Measurements from ENCODE around the gene AASDHPPT. TPM values are rescaled to one million over a fixed set of nuclear protein-coding genes. Genes with fewer than 3 reads are reported as not detected.

Gene AASDHPPT
- total RNA-seq, 1 donor from 2014 or later: 48.4 TPM

DNA sequence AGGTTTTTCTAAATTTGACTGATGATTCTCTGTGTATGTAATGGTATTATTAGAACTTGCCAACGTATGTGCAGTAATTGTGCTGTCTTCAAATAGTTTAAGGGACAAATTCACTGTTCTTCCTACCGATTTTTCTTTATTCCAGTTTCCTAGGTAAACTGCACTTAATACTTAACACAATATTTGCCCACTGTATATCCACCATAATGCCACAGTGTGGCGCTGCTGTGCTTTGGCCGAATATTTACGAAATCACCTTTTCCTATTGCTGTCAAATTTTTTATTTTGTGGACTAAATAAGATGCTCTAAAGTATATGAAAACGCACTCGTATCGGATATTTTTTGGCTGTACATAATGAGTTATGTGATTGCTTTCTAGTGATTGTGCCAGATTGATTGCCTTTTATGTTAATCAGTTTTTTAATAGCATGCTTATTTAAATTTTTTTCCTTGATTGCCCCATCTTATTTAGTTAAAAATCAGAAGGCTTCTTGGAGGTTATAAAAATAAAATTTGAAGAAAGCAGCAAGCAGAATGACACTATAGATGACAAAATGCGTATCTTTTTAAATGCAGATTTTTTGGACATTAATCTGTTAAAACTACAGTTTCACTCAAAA, 10.5 kb downstream of the AASDHPPT start:
- no peak overlapping the region for H3K4me3 ChIP-seq (ENCODE audit: low read depth, low read length)
- TF ChIP-seq, protein P1, sequence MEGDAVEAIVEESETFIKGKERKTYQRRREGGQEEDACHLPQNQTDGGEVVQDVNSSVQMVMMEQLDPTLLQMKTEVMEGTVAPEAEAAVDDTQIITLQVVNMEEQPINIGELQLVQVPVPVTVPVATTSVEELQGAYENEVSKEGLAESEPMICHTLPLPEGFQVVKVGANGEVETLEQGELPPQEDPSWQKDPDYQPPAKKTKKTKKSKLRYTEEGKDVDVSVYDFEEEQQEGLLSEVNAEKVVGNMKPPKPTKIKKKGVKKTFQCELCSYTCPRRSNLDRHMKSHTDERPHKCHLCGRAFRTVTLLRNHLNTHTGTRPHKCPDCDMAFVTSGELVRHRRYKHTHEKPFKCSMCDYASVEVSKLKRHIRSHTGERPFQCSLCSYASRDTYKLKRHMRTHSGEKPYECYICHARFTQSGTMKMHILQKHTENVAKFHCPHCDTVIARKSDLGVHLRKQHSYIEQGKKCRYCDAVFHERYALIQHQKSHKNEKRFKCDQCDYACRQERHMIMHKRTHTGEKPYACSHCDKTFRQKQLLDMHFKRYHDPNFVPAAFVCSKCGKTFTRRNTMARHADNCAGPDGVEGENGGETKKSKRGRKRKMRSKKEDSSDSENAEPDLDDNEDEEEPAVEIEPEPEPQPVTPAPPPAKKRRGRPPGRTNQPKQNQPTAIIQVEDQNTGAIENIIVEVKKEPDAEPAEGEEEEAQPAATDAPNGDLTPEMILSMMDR (IDR thresholded peaks at IDR 0.05; ENCODE audit: insufficient read depth, low read length, severe bottlenecking): peak; percentile 69
- no peaks in the 10 kb centered on the region for H3K27me3 ChIP-seq (ENCODE audit: control insufficient read depth, insufficient read depth, low read length)
- no peak for FAIRE-seq
- peaks cover 2% of the 10 kb centered on the region for H3K36me3 ChIP-seq (ENCODE audit: control insufficient read depth, insufficient read depth, low read length)
- peak; percentile 54 for DNase-seq (ENCODE audit: low read depth)

DNA sequence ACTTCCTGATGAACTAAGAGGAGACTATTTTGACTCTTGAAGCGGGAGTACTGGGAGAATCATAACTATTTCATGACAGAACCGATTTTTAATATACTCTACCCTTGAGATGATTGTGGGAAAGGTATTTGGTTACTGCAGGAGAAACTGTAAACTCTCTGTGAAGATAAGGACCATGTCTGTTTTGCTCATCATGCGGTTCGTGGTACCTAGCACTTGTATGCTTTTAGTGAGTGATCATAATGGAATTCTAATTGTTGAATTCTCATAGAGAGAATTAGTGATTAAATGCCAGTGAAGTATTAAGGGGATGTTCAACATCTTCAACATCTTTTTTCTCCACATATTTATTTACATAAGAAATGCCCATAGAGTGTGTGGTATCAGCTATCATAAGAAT, 11.4 kb downstream of the AASDHPPT start:
- FAIRE-seq: no peak

DNA sequence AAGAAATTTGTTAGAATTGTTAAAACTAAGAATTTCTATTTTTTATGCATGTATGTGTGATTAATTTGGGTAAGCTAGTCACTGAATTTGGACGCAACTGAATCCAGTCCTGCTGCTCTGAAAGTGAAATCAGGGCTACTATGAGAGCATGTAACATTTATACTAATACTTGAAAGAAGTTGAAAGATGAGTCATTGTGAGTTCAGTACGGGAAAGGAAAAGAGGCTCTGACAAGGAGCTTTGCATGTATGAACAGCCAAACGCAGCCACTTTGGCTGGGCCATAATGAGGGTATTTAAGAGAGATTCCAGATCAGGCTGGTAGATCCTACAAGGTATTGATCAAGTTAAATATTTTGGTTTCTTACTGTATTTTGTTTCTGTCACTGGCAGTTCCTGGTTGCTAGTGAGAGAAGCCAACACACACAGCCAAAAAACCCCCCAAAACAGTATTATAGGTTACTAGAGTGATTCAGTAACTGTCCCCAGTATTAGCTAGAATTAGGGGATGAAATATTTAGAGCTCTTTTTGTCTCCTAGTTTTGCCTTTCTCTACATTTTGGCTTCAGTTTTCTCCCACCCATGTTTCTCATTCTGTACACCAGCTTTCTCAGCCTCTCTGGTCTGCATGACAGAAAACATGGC, 14.1 kb downstream of the AASDHPPT start:
- no peaks in the 10 kb centered on the region for H3K27me3 ChIP-seq (ENCODE audit: control insufficient read depth, insufficient read depth, low read length)
- peaks cover 4% of the 10 kb centered on the region for H3K36me3 ChIP-seq (ENCODE audit: control insufficient read depth, insufficient read depth, low read length)
- DNase-seq (ENCODE audit: low read depth): peak; percentile 90
- no peak overlapping the region for H3K4me3 ChIP-seq (ENCODE audit: low read depth, low read length)
- FAIRE-seq: no peak
- TF ChIP-seq, protein P1 (IDR thresholded peaks at IDR 0.05; ENCODE audit: insufficient read depth, low read length, severe bottlenecking): no peak

More for the DNA sequence above, 11.4 kb downstream of the AASDHPPT start:
- Histone ChIP-seq H3K27me3 (ENCODE audit: control insufficient read depth, insufficient read depth, low read length) (no peaks in the 10 kb centered on the region), H3K36me3 (ENCODE audit: control insufficient read depth, insufficient read depth, low read length) (peaks cover 3% of the 10 kb centered on the region), H3K4me3 (ENCODE audit: low read depth, low read length) (no peak overlapping the region)
- DNase-seq (ENCODE audit: low read depth): peak; percentile 21
- TF ChIP-seq, protein P1 (IDR thresholded peaks at IDR 0.05; ENCODE audit: insufficient read depth, low read length, severe bottlenecking): no peak

DNA sequence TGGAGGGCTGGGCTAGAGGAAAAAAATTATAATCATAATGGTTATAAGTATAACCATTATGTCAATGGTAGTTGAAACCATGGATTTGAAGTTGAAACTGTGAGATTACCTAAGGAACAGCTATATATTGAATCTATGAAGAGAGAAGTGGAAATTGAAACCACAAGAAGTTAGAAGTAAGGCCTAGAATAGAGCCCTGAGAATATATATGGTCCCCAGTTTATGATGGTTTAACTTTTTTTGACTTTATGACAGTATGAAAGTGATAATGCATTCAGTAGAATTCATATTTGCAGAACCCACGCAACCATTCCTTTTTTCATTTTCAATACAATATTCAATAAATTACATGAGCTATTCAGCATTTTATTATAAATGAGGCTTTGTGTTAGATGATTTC, 15.0 kb downstream of the AASDHPPT start:
- Histone ChIP-seq H3K36me3 (ENCODE audit: control insufficient read depth, insufficient read depth, low read length) (peaks cover 6% of the 10 kb centered on the region), H3K27me3 (ENCODE audit: control insufficient read depth, insufficient read depth, low read length) (no peaks in the 10 kb centered on the region), H3K4me3 (ENCODE audit: low read depth, low read length) (no peak overlapping the region)
- TF ChIP-seq, protein P1 (IDR thresholded peaks at IDR 0.05; ENCODE audit: insufficient read depth, low read length, severe bottlenecking): no peak
- FAIRE-seq (no peak), DNase-seq (ENCODE audit: low read depth) (no peak)

DNA sequence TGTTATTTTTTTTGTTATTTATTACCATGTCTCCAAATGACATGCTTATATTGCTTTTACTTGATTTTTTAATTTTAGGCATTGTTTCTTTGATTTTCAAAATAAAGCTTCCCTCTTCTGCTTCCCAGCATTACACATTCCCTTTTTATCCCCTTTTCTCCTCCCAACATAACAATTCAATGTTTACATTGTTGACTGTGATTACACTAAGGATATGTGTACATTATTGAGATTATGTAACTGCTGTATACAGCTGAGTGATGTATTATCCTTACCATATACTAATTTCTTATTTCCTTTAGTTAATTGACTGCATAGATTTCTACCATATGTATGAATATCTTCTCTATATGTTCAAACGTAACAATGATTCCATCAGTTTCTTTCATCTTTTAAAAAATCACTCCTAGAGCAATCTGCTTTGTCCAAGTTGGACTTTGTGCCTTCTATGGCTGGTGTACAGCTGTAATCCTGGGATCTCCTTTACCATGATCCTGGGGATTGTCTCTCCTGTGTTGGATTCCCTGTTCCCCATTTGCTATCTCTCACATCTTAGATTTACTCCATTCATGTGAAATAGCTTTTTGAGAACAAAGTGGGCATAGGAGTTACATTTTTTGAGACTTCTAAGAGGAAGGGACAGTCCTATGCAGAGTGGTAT, 21.6 kb downstream of the AASDHPPT start:
- FAIRE-seq: no peak
- TF ChIP-seq, protein P1 (IDR thresholded peaks at IDR 0.05; ENCODE audit: insufficient read depth, low read length, severe bottlenecking): no peak
- no peak for DNase-seq (ENCODE audit: low read depth)
- Histone ChIP-seq H3K4me3 (ENCODE audit: low read depth, low read length) (no peak overlapping the region), H3K27me3 (ENCODE audit: control insufficient read depth, insufficient read depth, low read length) (no peaks in the 10 kb centered on the region), H3K36me3 (ENCODE audit: control insufficient read depth, insufficient read depth, low read length) (peaks cover 3% of the 10 kb centered on the region)
